Amygdala (tissue), 56 donors: ENCODE data around the gene MGMT.

Source experiments
- DNase-seq, 56 donors: peaks; one replicate each; lab custom pipeline; 2025; lab: John Stamatoyannopoulos, UW

The MGMT gene

DNA sequence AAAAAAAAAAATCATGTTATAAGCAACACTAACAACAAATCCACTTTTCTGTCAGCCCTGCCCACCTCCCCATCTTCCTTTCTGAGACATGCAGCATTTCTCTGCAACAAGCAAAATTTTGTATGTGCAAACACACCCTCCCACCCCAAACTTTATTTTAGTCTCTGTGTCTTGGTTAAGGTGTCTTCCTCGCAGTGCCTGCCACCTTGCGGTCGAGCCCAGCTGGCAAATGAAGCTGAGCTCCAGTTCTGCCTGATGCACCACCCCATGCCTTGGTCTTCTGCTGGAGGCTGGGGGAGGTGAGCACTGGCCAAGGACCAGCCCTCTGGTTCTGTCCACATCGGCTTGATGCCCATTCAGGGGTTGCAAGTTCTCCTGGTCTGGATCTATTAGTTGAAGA is 206.3 kb downstream of the MGMT start:
- no peak for DNase-seq

DNA sequence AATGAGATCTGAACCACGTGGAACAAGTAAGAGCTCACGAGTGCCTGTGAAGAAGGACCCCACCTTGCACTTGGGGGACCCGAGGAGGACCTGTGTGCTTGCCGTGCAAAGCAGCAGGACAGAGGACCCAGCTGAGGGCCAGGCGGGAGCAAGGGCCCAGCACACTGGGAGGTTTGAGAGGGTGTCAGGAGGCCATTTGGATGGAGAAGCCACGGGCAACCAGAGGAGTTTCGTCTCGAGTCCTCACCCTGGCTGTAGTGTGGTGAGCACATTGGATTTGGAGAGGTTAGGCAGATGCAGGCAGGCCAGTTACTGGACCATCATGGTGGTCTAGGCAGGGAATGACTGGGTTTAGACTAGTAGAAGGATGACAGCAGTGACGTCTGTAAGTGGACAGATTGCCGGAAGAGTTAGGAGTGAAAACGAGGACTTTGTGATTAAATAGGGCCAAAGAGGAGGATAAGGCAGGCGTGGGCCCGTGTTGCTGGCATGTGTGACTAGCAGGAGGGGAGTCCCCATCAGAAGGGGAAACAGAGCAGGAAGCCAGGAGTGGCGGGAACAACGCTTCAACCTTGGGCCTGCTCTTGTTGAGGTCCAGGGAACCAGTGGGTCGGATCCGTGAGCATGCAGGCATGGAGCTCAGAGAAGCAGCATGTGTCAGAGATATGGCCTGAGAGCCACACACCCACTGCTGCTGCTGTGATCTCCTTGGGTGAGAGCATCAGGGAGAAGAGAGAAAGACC is 208.2 kb downstream of the MGMT start:
- no peak for DNase-seq

DNA sequence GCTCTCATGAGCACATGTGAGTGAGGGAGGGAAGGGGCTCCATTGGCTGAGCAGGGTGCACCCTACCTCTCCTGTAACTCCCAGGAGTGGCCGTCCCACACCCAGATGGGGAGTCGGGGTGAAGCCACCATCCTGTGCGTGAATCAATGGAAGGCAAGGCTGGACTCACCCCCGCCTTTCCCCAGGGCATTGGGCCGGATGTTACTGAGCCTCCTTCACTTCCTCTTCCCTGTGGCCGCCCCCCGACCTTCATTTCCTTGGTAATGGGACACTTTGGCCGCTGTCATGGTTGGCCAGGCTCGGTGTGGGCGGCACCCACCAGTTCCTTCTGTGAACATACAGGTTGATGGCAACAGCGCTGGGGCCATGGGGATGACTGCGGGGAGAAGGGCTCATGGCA is 209.0 kb downstream of the MGMT start:
- no peak for DNase-seq

DNA sequence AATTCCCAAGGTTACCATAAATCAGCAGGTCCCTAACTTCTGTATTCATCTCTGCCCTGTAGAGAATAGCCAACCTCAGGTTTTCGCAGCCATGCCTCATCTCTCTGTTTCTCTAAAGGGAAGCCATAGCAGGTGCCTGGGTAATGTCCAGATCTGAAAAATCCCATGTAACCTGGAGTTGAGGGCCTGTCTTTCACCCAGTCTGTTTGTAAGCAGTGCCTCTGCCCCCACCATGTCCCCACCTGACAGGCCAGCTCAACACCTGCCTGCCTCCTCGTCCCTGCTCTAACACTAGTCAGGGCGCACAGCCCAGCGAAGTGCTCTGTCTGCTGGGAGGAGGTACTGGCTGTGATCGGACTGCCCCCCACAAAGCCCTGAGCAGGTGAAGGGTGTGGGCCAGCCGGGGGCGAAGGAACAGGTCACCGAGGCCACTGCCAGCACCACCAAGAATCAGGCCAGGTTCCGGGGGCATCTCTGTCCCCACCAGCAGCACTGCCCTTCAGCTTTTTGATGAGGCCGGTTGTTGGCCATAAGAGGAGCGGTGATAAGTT is 210.4 kb downstream of the MGMT start:
- no peak for DNase-seq

DNA sequence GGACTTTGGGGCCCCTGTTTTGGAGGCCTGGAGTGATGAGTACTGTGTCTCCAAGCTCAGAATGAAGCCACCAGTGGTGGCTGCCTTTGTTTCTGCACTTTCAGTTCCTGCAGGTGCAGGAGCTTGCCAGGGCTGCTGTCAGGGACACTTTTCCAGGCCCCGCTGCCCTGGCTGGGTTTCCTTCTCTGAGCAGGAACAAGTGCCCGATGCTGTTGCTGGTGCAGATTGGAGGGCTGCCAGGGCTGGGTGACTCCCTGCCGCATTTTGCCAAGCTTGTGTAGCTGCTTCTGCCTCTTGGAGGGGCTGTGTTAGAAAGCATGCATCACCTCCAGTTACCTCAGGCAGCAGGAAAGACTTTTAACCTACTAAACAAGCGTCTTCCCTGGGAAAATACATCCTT is 211.1 kb downstream of the MGMT start:
- DNase-seq, result peak in 11 of 56 donors; percentile 5 to 32 (median 19)

DNA sequence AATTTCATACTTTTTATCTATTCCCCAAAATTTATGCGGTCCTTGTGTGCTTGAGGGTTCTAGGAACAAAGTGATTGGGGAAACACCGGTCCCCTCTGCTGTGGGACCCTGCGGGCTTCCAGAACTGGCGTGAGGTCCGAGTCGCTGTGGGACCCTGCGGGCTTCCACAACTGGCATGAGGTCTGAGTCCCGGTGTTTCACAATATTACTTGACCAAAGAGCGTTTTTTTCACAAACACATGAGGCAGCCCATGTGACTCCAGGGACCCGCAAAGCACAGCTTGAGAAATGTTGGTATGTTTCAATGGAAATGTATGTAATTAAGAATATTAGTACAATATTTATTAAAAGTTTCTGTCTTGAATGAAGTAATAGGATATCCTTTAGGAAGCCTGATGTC is 212.2 kb downstream of the MGMT start:
- DNase-seq, result no peak

DNA sequence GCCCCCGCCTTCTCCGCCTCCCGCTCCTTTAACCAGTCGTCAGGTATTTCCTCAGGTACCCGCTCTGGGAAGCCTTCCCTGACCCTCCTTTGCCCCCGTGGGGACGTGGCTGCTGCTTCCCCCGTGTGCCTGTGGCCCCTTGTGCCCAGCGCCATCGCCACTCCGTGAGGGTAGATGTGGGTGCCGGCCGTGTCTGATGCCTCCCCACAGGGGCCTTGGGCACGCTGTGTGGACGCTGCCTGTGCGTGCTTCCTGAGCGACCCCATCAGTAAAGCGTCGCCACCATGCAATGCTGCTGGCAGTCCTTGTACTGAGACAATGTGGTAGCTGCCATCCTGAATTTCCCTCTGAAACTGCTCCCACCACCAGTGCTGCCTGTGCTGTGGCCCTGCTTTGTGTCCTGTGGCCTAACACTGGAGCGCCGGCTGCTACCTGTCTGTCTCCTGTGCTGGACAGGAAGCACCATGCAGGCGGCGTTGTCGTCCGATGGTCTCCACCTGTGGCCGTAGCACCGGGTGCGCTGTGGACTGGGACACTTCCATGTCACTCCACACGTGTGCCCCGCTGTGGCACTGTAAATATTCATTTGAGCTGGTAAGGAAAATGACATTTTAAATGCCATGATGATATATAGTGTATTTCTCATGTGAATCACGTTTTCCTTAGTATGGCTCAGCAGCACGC is 213.8 kb downstream of the MGMT start:
- DNase-seq, result no peak

DNA sequence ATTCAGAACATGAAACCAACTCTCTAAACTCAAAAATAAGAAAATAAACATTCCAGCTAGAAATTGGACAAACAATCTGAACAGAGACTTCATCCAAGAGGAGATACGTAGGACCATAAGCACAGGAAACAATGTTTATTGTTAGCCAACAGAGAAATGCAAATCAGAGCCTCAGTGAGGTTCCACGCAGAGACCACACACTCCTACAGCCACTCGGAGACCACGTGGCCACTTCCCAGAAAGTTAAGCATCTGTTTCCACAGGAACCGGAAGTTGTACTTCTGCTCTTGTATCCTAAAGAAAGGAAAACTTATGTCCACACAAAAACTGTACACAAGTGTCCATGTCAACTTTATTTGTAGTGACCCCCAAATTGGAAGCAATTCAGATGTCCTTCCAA is 214.8 kb downstream of the MGMT start:
- DNase-seq, result no peak

DNA sequence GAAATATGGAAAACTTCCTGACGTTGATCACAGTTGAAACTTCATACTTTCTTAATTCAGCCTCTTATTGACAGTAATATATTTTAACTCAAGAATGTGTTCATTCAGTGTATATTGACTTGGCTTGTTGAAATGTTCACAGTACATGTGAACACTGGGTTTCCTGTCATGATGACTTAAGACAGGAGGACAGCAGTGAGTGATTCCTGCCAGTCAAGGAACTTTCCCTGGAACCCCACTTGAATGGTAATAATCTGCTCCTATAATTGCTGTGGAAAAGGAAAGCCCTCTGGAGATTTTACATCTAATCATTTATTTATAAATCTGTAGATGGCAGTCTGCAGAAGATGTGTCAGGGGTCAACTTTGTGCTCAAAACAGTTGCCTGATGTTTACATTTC is 216.5 kb downstream of the MGMT start:
- DNase-seq, result no peak

DNA sequence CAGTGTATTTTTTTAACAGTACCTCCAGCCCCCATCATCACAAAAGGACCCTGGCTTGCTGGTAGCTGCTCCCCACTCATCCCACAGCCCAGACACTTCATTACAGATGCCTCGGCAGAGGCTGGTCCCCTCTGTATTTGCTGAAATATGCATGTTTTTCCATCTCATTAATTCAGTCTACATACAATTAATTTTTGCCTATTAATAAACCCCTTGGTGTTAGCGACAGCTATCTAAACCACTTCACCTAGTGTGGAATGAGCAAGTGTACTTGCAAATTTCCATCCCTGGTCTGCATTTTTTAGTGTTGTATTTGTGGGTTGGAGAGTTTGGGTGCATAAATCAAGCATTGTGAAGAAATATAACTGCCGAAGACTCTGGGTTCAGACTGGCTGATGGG is 216.9 kb downstream of the MGMT start:
- no peak for DNase-seq

DNA sequence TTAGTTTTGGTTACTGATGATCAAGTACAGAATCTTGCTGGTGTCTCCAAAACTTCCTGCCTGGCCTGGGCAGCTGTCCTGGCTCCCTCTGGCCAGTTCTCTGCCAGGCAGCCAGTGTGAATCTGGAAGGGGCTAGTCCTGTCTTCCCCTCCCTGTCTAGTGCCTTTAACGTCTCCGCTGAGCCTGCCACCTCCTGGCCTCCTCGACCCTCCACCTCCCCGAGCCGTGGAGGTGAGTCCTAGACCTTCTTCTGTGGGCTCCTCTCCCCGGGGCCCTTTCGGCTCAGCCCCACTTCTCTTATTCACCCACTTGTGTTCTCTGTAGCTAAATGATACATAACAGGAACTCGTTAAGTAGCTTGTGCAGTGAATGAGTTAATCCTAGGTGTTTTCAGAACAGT is 218.2 kb downstream of the MGMT start:
- no peak for DNase-seq

DNA sequence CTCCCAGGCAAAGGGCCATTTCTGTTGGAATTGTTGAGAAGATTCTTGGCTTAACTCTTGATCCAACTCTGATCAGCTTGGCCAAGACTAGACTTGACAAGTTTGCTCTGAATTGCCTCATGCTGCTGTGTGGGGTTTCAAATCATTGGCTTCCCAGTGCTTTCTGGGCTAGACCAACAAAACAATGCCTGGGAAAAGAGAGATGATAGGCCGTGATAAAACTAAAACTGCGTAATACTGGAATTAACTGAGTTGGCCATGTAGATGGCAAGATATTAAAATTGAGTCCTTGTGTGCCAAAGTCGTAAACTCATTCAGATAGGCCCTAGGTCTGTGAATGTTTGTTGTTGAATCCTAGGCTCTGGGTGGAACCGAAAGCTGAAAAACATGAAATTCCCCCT is 222.6 kb downstream of the MGMT start:
- no peak for DNase-seq

DNA sequence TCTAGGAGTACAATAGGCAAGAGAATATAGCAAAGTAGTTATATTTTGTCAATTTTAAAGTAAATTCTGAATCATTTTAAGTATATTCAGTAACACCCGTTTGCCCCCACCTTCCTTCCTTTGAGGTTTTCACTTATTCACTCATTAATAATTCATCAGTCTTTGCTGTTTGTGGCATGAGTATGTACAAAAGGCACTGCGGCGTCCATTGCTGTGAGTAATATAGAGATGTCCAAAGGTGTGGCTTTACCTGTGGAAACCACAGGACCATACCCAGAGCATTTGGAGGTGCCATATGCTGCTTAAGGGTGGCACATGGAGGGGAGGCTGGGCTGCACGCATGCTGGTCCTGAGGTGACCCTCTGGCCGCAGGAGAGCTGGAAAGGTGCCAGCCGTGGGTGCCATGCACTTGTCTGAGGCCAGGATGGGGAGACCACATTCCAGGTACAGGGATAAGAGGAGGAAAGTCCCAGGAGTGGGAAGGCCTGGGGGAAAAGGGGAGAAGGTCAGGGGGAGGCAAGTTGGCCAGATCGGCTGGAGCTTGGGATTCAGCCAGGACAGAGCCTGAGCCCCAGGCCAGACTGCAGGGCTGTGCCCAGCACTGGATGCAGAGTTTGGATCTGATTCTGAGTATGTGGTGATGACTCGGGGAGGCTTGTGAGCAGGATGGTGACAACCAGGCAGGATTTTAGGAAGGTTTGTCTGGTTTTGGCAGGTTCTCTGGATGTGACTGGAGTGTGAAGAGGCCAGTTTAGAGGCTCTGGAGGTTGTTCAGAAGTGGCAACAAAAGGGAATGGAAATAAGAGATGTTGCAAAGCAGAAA is 223.4 kb downstream of the MGMT start:
- DNase-seq, result no peak

DNA sequence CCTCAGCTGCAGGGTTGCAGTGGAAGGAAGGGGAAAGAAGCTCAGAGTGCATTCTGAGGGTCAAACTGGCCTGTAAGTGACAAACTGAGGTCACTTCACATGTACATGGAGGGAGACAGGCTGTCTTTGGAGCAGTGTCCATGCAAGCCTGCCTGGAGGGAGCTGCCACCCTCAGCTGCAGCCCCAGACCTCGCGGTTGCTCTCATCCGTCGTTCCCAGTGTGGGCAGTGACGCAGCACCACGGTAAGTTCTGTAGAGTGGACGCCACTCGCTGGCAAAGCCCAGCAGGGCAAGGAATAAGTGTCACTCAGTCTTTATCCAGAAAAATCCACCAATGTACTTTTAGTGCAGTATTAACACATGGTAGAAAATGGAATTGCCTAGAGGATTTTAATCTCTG is 225.7 kb downstream of the MGMT start:
- DNase-seq, result no peak

DNA sequence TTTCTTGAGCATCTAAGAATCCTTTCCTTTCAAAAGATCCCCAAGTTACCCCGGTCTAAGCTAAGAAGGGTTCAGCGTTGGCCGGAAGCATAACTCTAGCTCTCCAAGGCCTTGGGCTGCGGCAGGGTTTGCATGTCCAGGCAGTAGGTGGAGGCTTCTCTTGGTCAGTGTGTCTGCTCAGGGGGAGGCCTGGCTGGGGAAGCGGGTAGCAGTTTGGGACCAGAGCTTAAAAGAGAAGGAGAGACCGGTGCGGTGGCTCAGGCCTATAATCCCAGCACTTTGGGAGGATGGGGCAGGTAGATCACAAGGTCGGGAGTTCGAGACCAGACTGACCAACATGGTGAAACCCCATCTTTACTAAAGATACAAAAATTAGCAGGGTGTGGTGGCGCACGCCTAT is 226.3 kb downstream of the MGMT start:
- DNase-seq, result no peak

DNA sequence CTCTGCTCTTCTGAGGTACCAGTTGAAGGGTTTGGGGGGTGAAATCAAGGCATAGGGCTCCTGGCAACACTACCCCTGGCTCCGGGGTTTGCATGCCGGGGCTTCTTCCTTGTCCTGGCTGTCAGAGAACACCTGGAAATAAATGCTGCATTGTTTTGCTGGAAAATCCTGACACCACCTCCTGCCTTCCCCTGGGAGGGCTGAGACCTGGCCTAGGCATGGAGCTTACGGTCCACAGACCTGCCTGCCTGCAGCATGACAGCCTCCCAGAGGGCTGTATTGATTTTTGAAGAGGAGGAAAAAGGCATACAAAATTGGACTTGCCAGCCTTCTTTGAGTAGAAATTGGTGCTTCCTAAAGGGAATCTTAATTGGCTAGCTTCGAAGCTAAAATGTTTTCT is 227.1 kb downstream of the MGMT start:
- no peak for DNase-seq

DNA sequence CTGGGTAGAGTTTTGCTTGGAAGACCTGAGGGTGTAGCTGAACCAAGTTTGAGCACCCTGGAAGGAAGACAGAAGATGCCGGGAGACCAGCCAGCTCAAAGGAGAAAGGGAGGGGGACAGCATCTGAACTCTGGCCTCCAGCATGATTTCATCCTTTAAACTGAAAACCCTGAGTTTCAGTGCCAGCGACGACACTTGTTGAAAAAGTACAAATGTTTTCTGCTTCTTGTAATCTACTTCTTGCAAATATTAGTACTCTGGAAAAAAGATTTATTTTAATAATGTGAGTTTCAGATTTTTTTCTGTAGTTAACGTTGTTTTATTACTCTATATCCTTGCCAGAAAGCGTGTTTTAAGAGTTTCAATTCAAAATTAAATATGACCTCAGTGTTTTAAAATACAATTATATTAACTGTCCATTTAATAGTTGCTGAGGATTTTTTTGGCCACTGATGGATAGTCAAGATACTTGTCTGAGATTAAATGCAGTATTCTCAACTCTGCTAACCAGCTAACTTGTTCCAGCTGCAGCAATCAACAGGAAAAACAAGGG is 227.7 kb downstream of the MGMT start:
- DNase-seq, result peak in 12 of 56 donors; percentile 7 to 43 (median 20)

DNA sequence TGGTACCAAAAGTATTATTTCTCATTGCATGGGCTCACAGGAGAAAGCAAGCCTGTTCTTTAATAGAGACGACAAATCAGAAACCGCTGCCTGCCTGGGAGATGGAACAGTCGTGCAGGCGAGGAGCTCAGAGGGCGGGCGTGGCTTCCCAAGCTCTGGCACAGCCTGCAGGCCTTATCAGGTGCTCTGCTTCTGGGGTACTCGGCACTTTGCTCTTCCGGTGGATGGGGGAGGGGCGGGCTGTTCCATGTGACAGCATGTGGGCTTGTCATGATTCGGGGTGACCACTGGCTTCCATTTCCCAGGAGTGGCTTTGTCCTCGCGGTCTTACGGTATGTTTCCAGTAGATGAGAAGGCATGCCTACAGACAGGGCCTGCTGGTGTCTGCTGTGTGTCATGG is 228.6 kb downstream of the MGMT start:
- no peak for DNase-seq

DNA sequence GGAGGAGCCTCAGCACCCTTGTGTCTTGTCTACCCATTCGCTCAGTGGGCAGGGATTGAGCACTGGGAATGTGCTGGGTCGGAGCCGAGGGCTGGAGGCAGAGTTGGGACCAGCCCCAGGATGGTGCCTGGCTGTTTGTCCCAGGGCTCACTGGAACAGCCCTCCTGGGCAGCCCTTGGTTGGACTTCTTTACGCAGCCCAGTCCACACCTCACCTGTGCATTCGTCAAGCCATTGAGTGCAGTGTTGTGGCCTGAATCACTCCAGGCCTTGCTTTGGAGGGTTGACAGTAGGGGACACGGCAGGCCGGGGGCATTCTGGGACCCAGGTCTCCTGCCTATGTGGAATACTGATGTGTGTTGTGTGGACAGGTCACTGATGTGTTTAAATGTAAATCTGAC is 229.6 kb downstream of the MGMT start:
- no peak for DNase-seq

DNA sequence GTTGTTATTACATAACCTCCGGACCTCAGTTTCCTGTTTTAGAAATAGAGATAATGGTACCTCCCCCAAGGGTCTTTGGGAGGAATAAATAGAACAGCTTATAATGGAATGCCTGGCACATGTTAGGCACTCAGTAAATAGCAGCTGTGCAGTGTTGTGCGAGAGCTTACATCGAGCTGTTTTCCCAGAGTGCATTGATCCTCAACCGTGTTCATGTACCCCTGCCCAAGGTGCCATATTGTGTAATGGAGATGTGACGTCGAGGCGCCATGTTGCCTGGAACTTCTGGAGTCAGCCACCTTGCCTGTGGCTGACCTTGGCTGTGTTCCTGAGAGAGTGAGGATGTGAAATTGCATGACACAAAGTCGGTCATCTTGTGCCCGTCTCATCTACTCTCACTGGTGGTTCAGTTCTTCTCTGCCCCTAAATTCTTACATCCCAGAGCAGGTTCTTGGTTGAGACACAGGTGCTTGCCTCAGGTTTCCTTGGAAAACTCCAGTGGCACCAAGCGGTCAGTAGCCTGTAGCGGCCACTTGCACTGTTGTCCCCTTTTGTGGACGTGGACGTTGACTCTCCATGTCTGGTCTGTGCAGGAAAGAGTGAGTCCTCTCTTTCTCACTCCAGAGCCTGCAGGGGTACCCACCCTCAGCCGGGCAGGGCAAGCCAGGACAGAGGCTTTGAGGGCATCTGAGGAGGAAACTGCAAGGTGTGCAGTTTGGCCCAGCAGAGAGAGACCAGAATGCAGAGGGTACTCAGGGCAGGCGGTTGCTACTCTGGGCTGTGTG is 230.6 kb downstream of the MGMT start:
- DNase-seq, result no peak
